GM19328 (cell line): ENCODE results near the gene WRAP53.

ENCODE experiments used
- ATAC-seq: cut with Tn5 transposase; IDR thresholded peaks from one replicate; pipeline ENCODE4 v1.9.1; 2021; ENCODE audit warnings: mild to moderate bottlenecking, moderate library complexity; ENCODE audit not compliant: unreplicated experiment

The WRAP53 gene

DNA sequence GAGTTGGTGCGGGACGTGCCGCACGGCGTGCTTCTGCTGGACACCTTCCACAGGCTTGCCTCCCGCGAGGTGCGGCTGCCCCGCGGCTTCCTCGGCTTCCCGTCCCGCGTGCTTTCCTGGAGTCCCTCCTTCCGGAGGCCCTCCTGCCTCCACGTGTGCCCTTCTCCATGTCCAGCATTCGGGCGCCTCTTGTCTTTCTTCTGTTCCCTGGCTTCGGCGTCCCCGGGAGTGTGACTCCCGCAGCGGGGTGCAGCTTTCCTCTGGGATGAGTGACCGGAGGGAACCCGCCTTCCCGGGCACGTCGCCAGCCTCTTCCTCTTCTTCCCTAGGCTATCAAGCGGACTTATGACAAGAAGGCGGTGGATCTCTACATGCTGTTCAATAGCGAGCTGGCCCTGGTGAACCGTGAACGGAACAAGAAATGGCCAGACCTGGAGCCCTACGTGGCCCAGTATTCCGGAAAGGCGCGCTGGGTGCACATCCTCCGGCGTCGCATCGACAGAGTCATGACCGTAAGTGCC is 52.3 kb downstream of the WRAP53 start:
- ATAC-seq: no peak

DNA sequence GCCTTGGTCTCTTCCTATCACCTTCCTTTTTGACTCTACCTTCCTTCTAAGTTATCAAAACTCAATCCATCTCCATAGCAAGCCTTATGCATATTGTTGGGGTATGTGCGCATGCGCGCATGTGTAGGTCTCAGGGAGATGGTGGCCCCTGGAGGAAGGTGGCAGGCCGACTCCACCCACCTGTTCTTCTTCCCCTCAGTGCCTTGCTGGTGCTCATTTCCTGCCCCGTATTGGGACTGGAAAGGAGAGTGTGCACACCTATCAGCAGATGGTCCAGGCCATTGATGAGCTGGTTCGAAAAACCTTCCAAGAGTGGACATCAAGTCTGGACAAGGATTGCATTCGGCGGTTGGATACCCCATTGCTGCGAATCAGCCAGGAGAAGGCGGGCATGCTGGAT is 54.5 kb downstream of the WRAP53 start:
- ATAC-seq: no peak

DNA sequence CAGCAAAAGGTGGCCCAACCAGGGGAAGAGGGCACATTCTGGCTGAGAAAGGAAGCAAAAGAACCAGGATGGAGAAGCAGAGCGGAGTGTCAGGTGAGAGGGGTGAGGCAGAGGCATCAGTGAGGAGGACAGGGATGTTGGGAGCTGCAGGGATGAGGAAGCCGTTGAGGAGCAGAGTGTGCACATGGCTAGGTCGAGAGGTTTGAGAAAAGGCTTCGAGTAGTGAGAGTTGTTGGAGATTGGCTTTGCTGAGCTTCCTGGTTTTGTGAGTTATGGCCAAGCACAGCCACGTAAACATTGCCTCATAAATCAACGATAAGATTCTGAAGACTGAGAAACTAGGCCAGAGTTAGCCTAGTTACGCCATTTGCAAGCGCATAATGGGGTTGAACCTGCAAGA is 56.1 kb downstream of the WRAP53 start:
- no peak for ATAC-seq

DNA sequence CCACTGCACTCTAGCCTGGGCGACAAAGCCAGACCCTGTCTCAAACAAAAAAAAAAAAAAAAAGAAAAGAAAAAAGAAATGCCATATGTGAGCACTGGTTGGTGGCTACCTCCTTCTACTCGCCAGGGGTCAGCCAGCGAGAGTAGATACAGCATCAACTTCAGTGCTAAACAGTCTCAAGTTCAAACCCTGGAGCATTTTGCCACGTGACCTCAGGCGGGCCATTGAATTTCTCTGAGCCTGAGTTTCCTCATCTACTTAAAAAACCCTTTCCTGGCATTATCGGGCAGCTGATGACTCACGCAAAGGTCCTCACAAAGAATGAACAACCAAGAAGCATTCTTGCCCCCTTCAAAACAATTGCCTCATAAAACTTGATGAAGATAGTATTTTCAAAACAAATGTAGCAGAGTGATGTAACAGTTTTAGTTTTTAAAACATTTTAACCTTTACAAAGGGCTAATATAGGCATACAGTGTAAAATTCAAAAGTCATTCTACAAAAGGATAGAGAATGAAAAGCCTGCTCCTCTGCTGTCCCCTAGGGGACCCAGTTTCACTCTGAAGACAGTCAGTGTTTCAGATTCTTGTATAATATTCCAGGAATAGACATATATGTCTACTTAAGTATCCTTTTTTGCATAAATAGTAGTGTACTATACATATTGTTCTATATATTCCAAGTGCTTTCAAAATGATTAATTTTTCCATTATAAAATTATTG is 57.6 kb downstream of the WRAP53 start:
- no peak for ATAC-seq

DNA sequence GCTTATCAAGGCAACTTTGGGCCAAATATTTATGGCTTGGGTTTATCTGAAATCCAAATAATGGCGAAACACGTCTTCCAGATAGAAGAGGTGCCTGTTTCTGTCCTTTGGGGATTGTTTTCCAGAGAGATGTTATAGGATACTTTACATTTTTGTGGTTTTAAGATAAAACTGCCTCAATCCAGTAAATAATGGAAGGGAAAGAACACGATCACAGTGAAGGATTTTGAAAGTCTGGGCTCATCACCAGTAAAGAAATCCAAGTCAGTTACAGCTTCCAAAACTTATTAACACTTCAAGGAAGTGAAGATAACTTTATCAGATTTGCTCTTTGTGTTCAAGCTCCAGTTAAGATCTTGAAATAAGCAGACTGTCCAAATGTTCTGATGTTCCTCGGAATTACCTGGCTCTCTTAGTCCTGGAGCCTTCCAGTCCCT is 59.4 kb downstream of the WRAP53 start:
- no peak for ATAC-seq

DNA sequence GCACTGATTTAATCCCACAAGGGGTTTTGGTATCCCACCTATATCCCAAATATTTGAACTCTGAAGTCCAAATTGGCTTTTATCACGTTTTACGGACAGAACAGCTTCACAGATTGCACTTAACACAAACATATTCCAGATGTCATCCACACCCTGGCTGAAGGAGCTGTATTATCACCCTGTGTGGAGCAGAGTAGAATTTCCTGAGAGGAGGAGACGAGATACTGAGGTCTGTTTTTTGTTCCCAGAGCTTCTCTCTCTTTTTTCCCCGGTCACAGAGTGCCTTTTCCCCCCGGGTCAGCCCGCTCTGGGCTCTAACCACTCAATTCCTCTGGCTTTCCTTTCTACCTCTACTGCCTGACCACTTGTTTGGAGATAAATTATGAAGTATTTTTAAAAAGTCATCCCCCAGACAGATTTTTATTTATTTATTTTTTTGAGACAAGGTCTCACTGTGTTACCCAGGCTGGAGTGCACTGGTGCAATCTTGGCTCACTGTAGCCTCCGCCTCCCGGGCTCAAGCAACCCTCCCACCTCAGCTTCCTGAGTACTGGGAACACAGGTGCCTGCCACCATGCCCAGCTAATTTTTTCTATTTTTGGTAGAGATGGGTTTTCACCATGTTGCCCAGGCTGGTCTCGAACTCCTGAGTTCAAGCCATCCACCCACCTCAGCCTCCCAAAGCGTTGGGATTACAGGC is 59.9 kb downstream of the WRAP53 start:
- no peak for ATAC-seq

DNA sequence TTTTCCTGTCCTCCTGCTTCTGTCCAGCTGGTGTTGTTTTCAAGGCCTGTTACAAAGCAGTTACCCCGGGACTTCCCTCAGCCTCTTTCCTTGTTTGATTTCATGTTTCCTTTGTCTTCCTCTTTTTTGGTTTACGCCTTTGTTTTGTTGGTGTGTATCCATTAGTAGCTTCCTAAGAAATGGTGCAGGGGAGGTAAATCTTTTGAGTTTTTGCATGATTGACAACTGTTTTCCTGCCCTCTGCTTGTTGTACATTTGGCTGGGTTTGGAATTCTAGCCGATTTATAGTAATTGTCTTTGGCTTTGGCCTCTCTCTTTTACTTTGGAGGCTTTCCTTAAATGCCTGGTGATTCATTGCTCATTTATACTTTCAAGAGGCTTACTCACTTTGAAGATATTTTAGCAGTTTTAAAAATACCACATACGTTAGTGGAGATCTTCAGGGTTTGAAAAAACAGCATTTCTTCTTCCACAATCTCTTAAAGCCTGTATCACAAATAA is 62.1 kb downstream of the WRAP53 start:
- no peak for ATAC-seq
